Measurements from ENCODE around the gene WHRN.

The WHRN gene

DNA sequence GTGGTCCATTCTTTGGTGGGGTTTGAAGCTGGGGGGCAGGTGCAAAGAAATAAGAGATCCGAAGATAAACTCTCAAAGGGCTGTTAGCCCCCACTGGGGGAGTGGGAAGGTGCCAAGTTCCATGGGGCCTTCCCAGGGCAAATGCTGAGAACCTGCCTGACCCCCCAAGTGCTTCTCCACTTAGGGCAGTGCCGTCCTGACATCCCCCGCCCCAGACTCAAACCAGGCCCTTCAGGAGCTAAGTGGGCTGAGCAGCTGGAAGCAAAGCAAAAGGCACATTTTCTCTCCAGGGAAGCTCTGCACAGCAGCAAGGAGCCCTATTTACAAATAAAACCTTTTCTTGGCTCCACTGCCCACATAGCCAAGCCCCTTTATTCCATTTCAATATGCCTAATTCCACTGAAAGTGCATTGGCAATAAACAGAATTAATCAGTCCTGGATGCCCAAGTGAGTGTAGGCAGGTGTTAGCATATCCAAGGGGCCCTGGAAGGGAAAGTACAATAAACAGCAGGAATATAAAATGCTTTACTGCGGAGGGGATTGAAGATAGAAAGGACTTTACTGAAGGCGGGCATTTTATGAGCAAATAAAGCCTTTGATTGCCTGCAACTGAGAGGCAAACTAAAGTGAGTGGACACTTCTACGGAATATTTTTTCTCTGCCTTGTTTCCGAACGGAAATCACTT lies 44.6 kb downstream of the WHRN start:
- H3K79me2 ChIP-seq (ENCODE audit: control insufficient read depth, insufficient read depth, low read length), result no peaks in the 10 kb centered on the region
- WGBS (ENCODE audit: extremely low coverage, insufficient coverage, low lambda C conversion rate), result no CpG with 5 or more reads among the region's 8 CpGs
- no peak overlapping the region for H3K27ac ChIP-seq (ENCODE audit: low read depth, low read length)
- H3K4ac ChIP-seq (ENCODE audit: low read depth, low read length), result no peak overlapping the region
- no peak for DNase-seq
- H3K27me3 ChIP-seq (ENCODE audit: insufficient read depth, low read length, poor library complexity), result no peaks in the 10 kb centered on the region
- no peak overlapping the region for H3K18ac ChIP-seq (ENCODE audit: low read length)
- no peak overlapping the region for H3K9ac ChIP-seq (ENCODE audit: low read length)
- no peak overlapping the region for H2BK15ac ChIP-seq (replicated peaks; ENCODE audit: low read depth)
- no peak overlapping the region for H2BK120ac ChIP-seq (ENCODE audit: low read depth, low read length)
- no peaks in the 10 kb centered on the region for H3K36me3 ChIP-seq (ENCODE audit: control insufficient read depth, insufficient read depth, low read length)
- H3K4me1 ChIP-seq (ENCODE audit: control insufficient read depth, low read depth, low read length), result no peaks in the 10 kb centered on the region
- H3K4me3 ChIP-seq (ENCODE audit: low read length), result no peak overlapping the region
- no peak overlapping the region for H3K4me2 ChIP-seq (ENCODE audit: low read length)
- H2BK5ac ChIP-seq (ENCODE audit: low read length), result no peak overlapping the region
- H3K56ac ChIP-seq (ENCODE audit: low read length), result no peak overlapping the region
- no peak overlapping the region for H3K23ac ChIP-seq (ENCODE audit: low read length)
- no peak overlapping the region for H4K5ac ChIP-seq (ENCODE audit: low read length)
- H4K8ac ChIP-seq (ENCODE audit: low read depth, low read length), result no peak overlapping the region
- no peak overlapping the region for H2AK5ac ChIP-seq (ENCODE audit: low read length)
- no peaks in the 10 kb centered on the region for H3K79me1 ChIP-seq (ENCODE audit: low read length)

DNA sequence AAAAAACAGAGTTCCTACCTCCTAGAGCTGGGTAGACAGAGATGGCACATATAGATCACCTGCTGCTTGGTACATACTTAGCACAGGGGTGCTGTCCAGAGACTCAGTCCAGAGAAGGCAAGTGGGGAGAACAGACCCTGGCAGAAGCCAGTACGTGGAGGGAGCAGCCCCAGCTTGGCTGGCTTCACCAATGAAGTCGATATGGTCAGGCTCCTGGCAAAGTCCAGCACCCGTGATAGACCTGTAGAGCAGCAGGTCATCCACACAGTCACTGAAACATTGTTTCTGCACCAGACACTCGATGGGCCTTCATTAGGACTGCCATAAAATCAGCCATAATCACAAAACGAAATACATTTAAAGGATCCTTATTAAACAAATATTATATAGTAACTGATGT lies 45.8 kb downstream of the WHRN start:
- H3K36me3 ChIP-seq (ENCODE audit: control insufficient read depth, insufficient read depth, low read length), result no peaks in the 10 kb centered on the region
- H3K56ac ChIP-seq (ENCODE audit: low read length), result no peak overlapping the region
- H3K23ac ChIP-seq (ENCODE audit: low read length), result no peak overlapping the region
- no peak for DNase-seq
- no peak overlapping the region for H3K27ac ChIP-seq (ENCODE audit: low read depth, low read length)
- no CpG with 5 or more reads among the region's 5 CpGs for WGBS (ENCODE audit: extremely low coverage, insufficient coverage, low lambda C conversion rate)
- H4K8ac ChIP-seq (ENCODE audit: low read depth, low read length), result no peak overlapping the region
- no peaks in the 10 kb centered on the region for H3K79me2 ChIP-seq (ENCODE audit: control insufficient read depth, insufficient read depth, low read length)
- no peak overlapping the region for H2AK5ac ChIP-seq (ENCODE audit: low read length)
- no peak overlapping the region for H3K4me3 ChIP-seq (ENCODE audit: low read length)
- H3K18ac ChIP-seq (ENCODE audit: low read length), result no peak overlapping the region
- H3K79me1 ChIP-seq (ENCODE audit: low read length), result no peaks in the 10 kb centered on the region
- no peak overlapping the region for H2BK5ac ChIP-seq (ENCODE audit: low read length)
- no peaks in the 10 kb centered on the region for H3K27me3 ChIP-seq (ENCODE audit: insufficient read depth, low read length, poor library complexity)
- no peak overlapping the region for H2BK120ac ChIP-seq (ENCODE audit: low read depth, low read length)
- no peaks in the 10 kb centered on the region for H3K4me1 ChIP-seq (ENCODE audit: control insufficient read depth, low read depth, low read length)
- no peak overlapping the region for H3K4ac ChIP-seq (ENCODE audit: low read depth, low read length)
- no peak overlapping the region for H3K4me2 ChIP-seq (ENCODE audit: low read length)
- no peak overlapping the region for H4K5ac ChIP-seq (ENCODE audit: low read length)
- no peak overlapping the region for H2BK15ac ChIP-seq (replicated peaks; ENCODE audit: low read depth)
- H3K9ac ChIP-seq (ENCODE audit: low read length), result no peak overlapping the region

DNA sequence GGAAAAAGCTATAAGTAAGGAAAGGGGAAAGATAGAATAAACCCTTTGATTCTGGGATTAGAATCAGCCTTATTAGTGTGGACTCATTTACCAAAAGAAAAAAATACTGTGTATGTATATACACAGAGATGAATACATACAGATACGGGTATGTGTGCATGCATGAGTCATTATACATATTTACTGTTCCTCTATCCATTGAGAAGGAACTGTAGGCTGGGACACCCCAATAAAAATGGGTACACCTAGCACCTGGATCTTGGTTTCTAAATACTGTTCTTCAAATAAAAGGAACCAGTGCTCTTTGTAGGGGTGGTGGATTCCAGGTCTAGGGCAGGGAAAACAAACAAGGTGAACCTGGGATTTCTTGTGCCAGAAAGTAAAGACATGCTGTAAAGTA lies 48.3 kb downstream of the WHRN start:
- Histone ChIP-seq H3K4me1 (ENCODE audit: control insufficient read depth, low read depth, low read length) (no peaks in the 10 kb centered on the region), H3K23ac (ENCODE audit: low read length) (no peak overlapping the region), H3K4ac (ENCODE audit: low read depth, low read length) (no peak overlapping the region), H2BK5ac (ENCODE audit: low read length) (no peak overlapping the region), H4K5ac (ENCODE audit: low read length) (no peak overlapping the region), H4K8ac (ENCODE audit: low read depth, low read length) (no peak overlapping the region), H3K36me3 (ENCODE audit: control insufficient read depth, insufficient read depth, low read length) (no peaks in the 10 kb centered on the region), H3K9ac (ENCODE audit: low read length) (no peak overlapping the region), H2AK5ac (ENCODE audit: low read length) (no peak overlapping the region), H3K56ac (ENCODE audit: low read length) (no peak overlapping the region), H2BK120ac (ENCODE audit: low read depth, low read length) (no peak overlapping the region), H3K4me3 (ENCODE audit: low read length) (no peak overlapping the region), H3K27me3 (ENCODE audit: insufficient read depth, low read length, poor library complexity) (no peaks in the 10 kb centered on the region), H3K18ac (ENCODE audit: low read length) (no peak overlapping the region), H3K27ac (ENCODE audit: low read depth, low read length) (no peak overlapping the region), H3K79me2 (ENCODE audit: control insufficient read depth, insufficient read depth, low read length) (no peaks in the 10 kb centered on the region), H3K4me2 (ENCODE audit: low read length) (no peak overlapping the region), H2BK15ac (replicated peaks; ENCODE audit: low read depth) (no peak overlapping the region), H3K79me1 (ENCODE audit: low read length) (no peaks in the 10 kb centered on the region)
- no peak for DNase-seq
- WGBS (ENCODE audit: extremely low coverage, insufficient coverage, low lambda C conversion rate), result no CpG with 5 or more reads among the region's 1 CpG

DNA sequence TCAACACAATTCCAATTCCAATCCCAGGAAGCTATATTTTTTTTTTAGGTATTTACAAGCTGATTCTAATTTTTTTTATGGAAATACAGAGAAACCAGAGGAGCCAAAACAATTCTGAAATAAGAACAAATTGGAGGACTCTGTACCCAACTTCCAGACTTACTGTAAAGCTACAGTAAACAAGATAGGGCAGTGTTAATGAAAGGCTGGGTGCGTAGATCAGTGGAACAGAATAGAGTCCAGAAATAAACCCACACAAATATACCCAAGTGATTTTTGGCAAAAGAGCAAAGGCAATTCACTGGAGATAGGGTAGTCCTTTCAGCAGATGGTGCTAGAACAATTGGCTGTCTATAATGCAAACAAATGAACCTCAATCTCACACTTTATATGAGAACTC lies 50.6 kb downstream of the WHRN start:
- no peak overlapping the region for H2BK120ac ChIP-seq (ENCODE audit: low read depth, low read length)
- H3K56ac ChIP-seq (ENCODE audit: low read length), result no peak overlapping the region

DNA sequence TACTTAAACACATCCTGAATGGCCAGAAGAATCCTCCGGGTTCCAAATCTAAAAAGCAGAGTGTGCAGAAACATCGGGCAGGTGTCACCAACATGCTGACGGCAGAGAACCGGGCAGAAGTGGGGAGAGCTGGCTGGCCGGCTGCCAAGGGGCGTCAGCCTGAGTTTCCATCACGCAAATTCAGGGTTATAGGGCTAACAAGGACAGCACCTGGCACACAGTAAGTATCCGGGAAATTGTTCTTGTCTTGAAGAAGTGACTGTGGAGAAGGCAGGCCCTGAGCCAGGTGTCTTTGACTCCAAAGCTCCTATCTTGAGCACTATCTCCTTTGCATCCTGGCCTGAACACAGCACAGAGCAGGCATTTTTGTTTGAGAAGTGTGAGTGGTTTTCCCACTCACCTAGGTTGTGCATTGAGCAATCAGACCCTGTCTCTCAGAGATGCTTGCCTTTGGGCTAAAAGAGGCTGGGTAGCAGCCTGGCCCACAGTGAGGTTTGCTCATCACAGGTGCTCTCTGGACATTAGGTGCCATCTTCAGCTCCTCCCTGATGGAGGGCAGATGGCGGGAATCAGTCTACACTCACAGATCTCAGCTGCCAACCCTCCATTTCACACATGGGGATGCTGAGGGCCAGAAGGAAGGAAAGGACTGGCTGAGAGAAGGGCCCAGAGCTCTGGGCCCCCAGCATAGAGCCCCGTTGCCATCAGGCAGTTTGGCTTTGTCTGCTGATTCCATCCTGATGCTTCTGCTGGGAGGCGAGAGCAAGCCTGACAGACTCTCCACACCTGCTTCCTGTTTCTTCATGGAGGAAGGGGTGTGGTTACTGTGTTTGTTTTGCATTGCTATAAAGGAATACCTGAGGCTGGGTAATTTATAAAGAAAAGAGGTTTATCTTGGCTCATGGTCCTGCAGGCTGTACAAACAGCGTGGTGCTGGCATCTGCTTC lies 52.8 kb downstream of the WHRN start:
- Histone ChIP-seq H3K23ac (ENCODE audit: low read length) (no peak overlapping the region), H3K56ac (ENCODE audit: low read length) (no peak overlapping the region), H3K4me2 (ENCODE audit: low read length) (no peak overlapping the region), H3K18ac (ENCODE audit: low read length) (no peak overlapping the region), H3K4me1 (ENCODE audit: control insufficient read depth, low read depth, low read length) (no peaks in the 10 kb centered on the region), H3K4ac (ENCODE audit: low read depth, low read length) (no peak overlapping the region), H3K36me3 (ENCODE audit: control insufficient read depth, insufficient read depth, low read length) (no peaks in the 10 kb centered on the region), H3K4me3 (ENCODE audit: low read length) (no peak overlapping the region), H3K79me1 (ENCODE audit: low read length) (no peaks in the 10 kb centered on the region), H2AK5ac (ENCODE audit: low read length) (no peak overlapping the region), H3K27me3 (ENCODE audit: insufficient read depth, low read length, poor library complexity) (no peaks in the 10 kb centered on the region), H4K5ac (ENCODE audit: low read length) (no peak overlapping the region), H2BK15ac (replicated peaks; ENCODE audit: low read depth) (no peak overlapping the region), H3K9ac (ENCODE audit: low read length) (no peak overlapping the region), H2BK120ac (ENCODE audit: low read depth, low read length) (no peak overlapping the region), H3K27ac (ENCODE audit: low read depth, low read length) (no peak overlapping the region), H3K79me2 (ENCODE audit: control insufficient read depth, insufficient read depth, low read length) (no peaks in the 10 kb centered on the region), H4K8ac (ENCODE audit: low read depth, low read length) (no peak overlapping the region), H2BK5ac (ENCODE audit: low read length) (no peak overlapping the region)
- WGBS (ENCODE audit: extremely low coverage, insufficient coverage, low lambda C conversion rate), result no CpG with 5 or more reads among the region's 12 CpGs
- DNase-seq, result no peak

More for the DNA sequence above, 50.6 kb downstream of the WHRN start:
- no peak overlapping the region for H2BK5ac ChIP-seq (ENCODE audit: low read length)
- H2BK15ac ChIP-seq (replicated peaks; ENCODE audit: low read depth), result no peak overlapping the region
- no peaks in the 10 kb centered on the region for H3K4me1 ChIP-seq (ENCODE audit: control insufficient read depth, low read depth, low read length)
- no peak overlapping the region for H4K8ac ChIP-seq (ENCODE audit: low read depth, low read length)
- no peaks in the 10 kb centered on the region for H3K27me3 ChIP-seq (ENCODE audit: insufficient read depth, low read length, poor library complexity)
- no peak overlapping the region for H3K4me3 ChIP-seq (ENCODE audit: low read length)
- H3K9ac ChIP-seq (ENCODE audit: low read length), result no peak overlapping the region
- no peak for DNase-seq
- H2AK5ac ChIP-seq (ENCODE audit: low read length), result no peak overlapping the region
- H3K18ac ChIP-seq (ENCODE audit: low read length), result no peak overlapping the region
- H3K36me3 ChIP-seq (ENCODE audit: control insufficient read depth, insufficient read depth, low read length), result no peaks in the 10 kb centered on the region
- no peak overlapping the region for H3K23ac ChIP-seq (ENCODE audit: low read length)
- no CpG with 5 or more reads among the region's 1 CpG for WGBS (ENCODE audit: extremely low coverage, insufficient coverage, low lambda C conversion rate)
- no peak overlapping the region for H4K5ac ChIP-seq (ENCODE audit: low read length)
- no peak overlapping the region for H3K4me2 ChIP-seq (ENCODE audit: low read length)
- no peaks in the 10 kb centered on the region for H3K79me1 ChIP-seq (ENCODE audit: low read length)
- no peaks in the 10 kb centered on the region for H3K79me2 ChIP-seq (ENCODE audit: control insufficient read depth, insufficient read depth, low read length)
- H3K27ac ChIP-seq (ENCODE audit: low read depth, low read length), result no peak overlapping the region
- no peak overlapping the region for H3K4ac ChIP-seq (ENCODE audit: low read depth, low read length)

Measured in mesendoderm (in vitro differentiated cells).